ENCODE data around the gene DLEC1. TPM values are rescaled to one million over a fixed set of nuclear protein-coding genes. Genes with fewer than 3 reads are reported as not detected.

DLEC1 gene
- total and polyA plus RNA-seq, 2 donors (not counting 1 experiment from before 2014, with no cell fraction given) = under 0.01 to 0.02 TPM

- no peaks in the 10 kb centered on the region for H3K79me2 ChIP-seq (ENCODE audit: control insufficient read depth, insufficient read depth, low read length)
- no peak overlapping the region for H3K4me2 ChIP-seq (ENCODE audit: extremely low read depth, insufficient read depth, low read length)
- no peaks in the 10 kb centered on the region for H3K27me3 ChIP-seq (ENCODE audit: control insufficient read depth, insufficient read depth, low read length)
- no peaks in the 10 kb centered on the region for H3K9me3 ChIP-seq (ENCODE audit: control insufficient read depth, insufficient read depth, low read depth, low read length)
- TF ChIP-seq EZH2 (IDR thresholded peaks at IDR 0.05; ENCODE audit: low read length, missing control alignments) = no peak
- TF ChIP-seq CTCF (conservative IDR thresholded peaks at IDR 0.05 in 1 of 2, IDR thresholded peaks at IDR 0.05 in 1 of 2; ENCODE audit: low read depth in 1 of 2, low read length in 2 of 2) = no peak
- no peak overlapping the region for H3K27ac ChIP-seq (ENCODE audit: insufficient read depth, low read length)
- H4K20me1 ChIP-seq (ENCODE audit: control insufficient read depth, extremely low read depth, insufficient read depth, low read length) = no peaks in the 10 kb centered on the region
- H3K4me1 ChIP-seq (ENCODE audit: control insufficient read depth, extremely low read depth, insufficient read depth, low read length) = no peaks in the 10 kb centered on the region
- H3K36me3 ChIP-seq (ENCODE audit: control insufficient read depth, insufficient read depth, low read length) = peaks cover 5% of the 10 kb centered on the region
- H3K4me3 ChIP-seq (replicated peaks in 1 of 4; ENCODE audit: control extremely low read depth in 1 of 4, insufficient read depth in 1 of 4, low read depth in 3 of 4, low read length in 4 of 4) = no peak overlapping the region
- no peak overlapping the region for H2AFZ ChIP-seq (ENCODE audit: low read length)
- H3K9ac ChIP-seq (ENCODE audit: insufficient read depth, low read length) = no peak overlapping the region
- DNase-seq (ENCODE audit: low read depth in 2 of 2) = no peak
Measured at GRCh38 chr3:38008971-38009580, 29.9 kb upstream of the DLEC1 start.

GRCh38 chr3:38009807-38010591, 29.0 kb upstream of the DLEC1 start:
- Histone ChIP-seq H3K9me3 (ENCODE audit: control insufficient read depth, insufficient read depth, low read depth, low read length) (no peaks in the 10 kb centered on the region), H2AFZ (ENCODE audit: low read length) (no peak overlapping the region), H3K4me1 (ENCODE audit: control insufficient read depth, extremely low read depth, insufficient read depth, low read length) (no peaks in the 10 kb centered on the region), H3K9ac (ENCODE audit: insufficient read depth, low read length) (no peak overlapping the region), H3K79me2 (ENCODE audit: control insufficient read depth, insufficient read depth, low read length) (no peaks in the 10 kb centered on the region), H3K27ac (ENCODE audit: insufficient read depth, low read length) (no peak overlapping the region), H3K4me2 (ENCODE audit: extremely low read depth, insufficient read depth, low read length) (no peak overlapping the region), H3K4me3 (replicated peaks in 1 of 4; ENCODE audit: control extremely low read depth in 1 of 4, insufficient read depth in 1 of 4, low read depth in 3 of 4, low read length in 4 of 4) (no peak overlapping the region), H4K20me1 (ENCODE audit: control insufficient read depth, extremely low read depth, insufficient read depth, low read length) (no peaks in the 10 kb centered on the region), H3K27me3 (ENCODE audit: control insufficient read depth, insufficient read depth, low read length) (no peaks in the 10 kb centered on the region), H3K36me3 (ENCODE audit: control insufficient read depth, insufficient read depth, low read length) (peaks cover 5% of the 10 kb centered on the region)
- no peak for DNase-seq (ENCODE audit: low read depth in 2 of 2)
- no peak for TF ChIP-seq CTCF (conservative IDR thresholded peaks at IDR 0.05 in 1 of 2, IDR thresholded peaks at IDR 0.05 in 1 of 2; ENCODE audit: low read depth in 1 of 2, low read length in 2 of 2)
- TF ChIP-seq EZH2 (IDR thresholded peaks at IDR 0.05; ENCODE audit: low read length, missing control alignments) = no peak

- Histone ChIP-seq H3K36me3 (ENCODE audit: control insufficient read depth, insufficient read depth, low read length) (peaks cover 5% of the 10 kb centered on the region), H3K4me2 (ENCODE audit: extremely low read depth, insufficient read depth, low read length) (no peak overlapping the region), H3K4me1 (ENCODE audit: control insufficient read depth, extremely low read depth, insufficient read depth, low read length) (no peaks in the 10 kb centered on the region), H2AFZ (ENCODE audit: low read length) (no peak overlapping the region), H3K27ac (ENCODE audit: insufficient read depth, low read length) (no peak overlapping the region), H3K9me3 (ENCODE audit: control insufficient read depth, insufficient read depth, low read depth, low read length) (no peaks in the 10 kb centered on the region), H3K79me2 (ENCODE audit: control insufficient read depth, insufficient read depth, low read length) (no peaks in the 10 kb centered on the region), H3K9ac (ENCODE audit: insufficient read depth, low read length) (no peak overlapping the region), H3K27me3 (ENCODE audit: control insufficient read depth, insufficient read depth, low read length) (no peaks in the 10 kb centered on the region), H3K4me3 (replicated peaks in 1 of 4; ENCODE audit: control extremely low read depth in 1 of 4, insufficient read depth in 1 of 4, low read depth in 3 of 4, low read length in 4 of 4) (no peak overlapping the region), H4K20me1 (ENCODE audit: control insufficient read depth, extremely low read depth, insufficient read depth, low read length) (no peaks in the 10 kb centered on the region)
- DNase-seq (ENCODE audit: low read depth in 2 of 2) = no peak
- TF ChIP-seq CTCF (conservative IDR thresholded peaks at IDR 0.05 in 1 of 2, IDR thresholded peaks at IDR 0.05 in 1 of 2; ENCODE audit: low read depth in 1 of 2, low read length in 2 of 2) (no peak), EZH2 (IDR thresholded peaks at IDR 0.05; ENCODE audit: low read length, missing control alignments) (no peak)
Measured at GRCh38 chr3:38011111-38011510, 27.9 kb upstream of the DLEC1 start.
